ENCODE measurements around the gene CDKAL1.

GRCh38 chr6:20699402-20699801 lies 165.1 kb downstream of the CDKAL1 start:
- no peak for TF ChIP-seq CTCF (IDR thresholded peaks at IDR 0.05; ENCODE audit: low read length)
- no peak for TF ChIP-seq EZH2phosphoT487 (IDR thresholded peaks at IDR 0.05; ENCODE audit: low read length)
